ENCODE results near the gene KRTAP4-6. TPM values are rescaled to one million over a fixed set of nuclear protein-coding genes. Genes with fewer than 3 reads are reported as not detected.

KRTAP4-6 gene
- total and polyA plus RNA-seq, 4 donors, result not detected

- TF ChIP-seq REST (IDR thresholded peaks at IDR 0.05) (no peak), NR2F2 (IDR thresholded peaks at IDR 0.05) (no peak)
These were observed 44.3 kb downstream of the KRTAP4-6 start (continued) for GRCh38 chr17:41096055-41096454.

Small RNA genes lying within 50 kb of the gene (small RNA-seq; reads per million reads assigned to genes)
- not detected for gene KRTAP4-17P

Other genes starting within 250 kb of the KRTAP4-6 start
Only the 30 nearest of the 39 such genes appear.
- gene KRTAP3-3, start 146.4 kb downstream of the KRTAP4-6 start, total RNA-seq, result not detected
- not detected for gene KRTAP3-3, start 146.4 kb downstream of the KRTAP4-6 start, polyA plus RNA-seq
- not detected for gene KRTAP3-2, start 140.6 kb downstream of the KRTAP4-6 start, total RNA-seq
- not detected for gene KRTAP3-2, start 140.6 kb downstream of the KRTAP4-6 start, polyA plus RNA-seq
- gene KRTAP3-1, start 131.4 kb downstream of the KRTAP4-6 start, total RNA-seq, result not detected
- gene KRTAP3-1, start 131.4 kb downstream of the KRTAP4-6 start, polyA plus RNA-seq, result not detected
- gene KRTAP1-5, start 113.3 kb downstream of the KRTAP4-6 start, total RNA-seq, result not detected
- not detected for gene KRTAP1-5, start 113.3 kb downstream of the KRTAP4-6 start, polyA plus RNA-seq
- not detected for gene KRTAP1-4, start 110.3 kb downstream of the KRTAP4-6 start, total RNA-seq
- gene KRTAP1-4, start 110.3 kb downstream of the KRTAP4-6 start, polyA plus RNA-seq, result not detected
- gene KRTAP1-3, start 105.7 kb downstream of the KRTAP4-6 start, total RNA-seq, result not detected
- gene KRTAP1-3, start 105.7 kb downstream of the KRTAP4-6 start, polyA plus RNA-seq, result not detected
- gene KRTAP1-1, start 99.1 kb downstream of the KRTAP4-6 start, total RNA-seq, result not detected
- gene KRTAP1-1, start 99.1 kb downstream of the KRTAP4-6 start, polyA plus RNA-seq, result not detected
- not detected for gene KRTAP2-1, start 93.2 kb downstream of the KRTAP4-6 start, total RNA-seq
- not detected for gene KRTAP2-1, start 93.2 kb downstream of the KRTAP4-6 start, polyA plus RNA-seq
- not detected for gene KRTAP2-2, start 85.3 kb downstream of the KRTAP4-6 start, total RNA-seq
- gene KRTAP2-2, start 85.3 kb downstream of the KRTAP4-6 start, polyA plus RNA-seq, result not detected
- not detected for gene KRTAP2-3, start 80.4 kb downstream of the KRTAP4-6 start, total RNA-seq
- gene KRTAP2-3, start 80.4 kb downstream of the KRTAP4-6 start, polyA plus RNA-seq, result not detected
- gene KRTAP2-4, start 74.7 kb downstream of the KRTAP4-6 start, total RNA-seq, result not detected
- gene KRTAP2-4, start 74.7 kb downstream of the KRTAP4-6 start, polyA plus RNA-seq, result not detected
- gene KRTAP4-7, start 56.4 kb downstream of the KRTAP4-6 start, total RNA-seq, result not detected
- not detected for gene KRTAP4-7, start 56.4 kb downstream of the KRTAP4-6 start, polyA plus RNA-seq
- not detected for gene KRTAP4-8, start 42.4 kb downstream of the KRTAP4-6 start, total RNA-seq
- gene KRTAP4-8, start 42.4 kb downstream of the KRTAP4-6 start, polyA plus RNA-seq, result not detected
- gene KRTAP4-16, start 38.3 kb downstream of the KRTAP4-6 start, total RNA-seq, result not detected
- not detected for gene KRTAP4-16, start 38.3 kb downstream of the KRTAP4-6 start, polyA plus RNA-seq
- gene KRTAP4-9, start 35.2 kb downstream of the KRTAP4-6 start, total RNA-seq, result not detected
- gene KRTAP4-9, start 35.2 kb downstream of the KRTAP4-6 start, polyA plus RNA-seq, result not detected
- gene KRTAP4-11, start 22.2 kb downstream of the KRTAP4-6 start, total RNA-seq, result not detected
- gene KRTAP4-11, start 22.2 kb downstream of the KRTAP4-6 start, polyA plus RNA-seq, result not detected
- gene KRTAP4-12, start 16.4 kb downstream of the KRTAP4-6 start, total RNA-seq, result not detected
- not detected for gene KRTAP4-12, start 16.4 kb downstream of the KRTAP4-6 start, polyA plus RNA-seq
- gene KRTAP4-5, start 9.3 kb upstream of the KRTAP4-6 start, total RNA-seq, result not detected
- not detected for gene KRTAP4-5, start 9.3 kb upstream of the KRTAP4-6 start, polyA plus RNA-seq
- not detected for gene KRTAP4-4, start 20.2 kb upstream of the KRTAP4-6 start, total RNA-seq
- gene KRTAP4-4, start 20.2 kb upstream of the KRTAP4-6 start, polyA plus RNA-seq, result not detected
- gene KRTAP4-3, start 27.7 kb upstream of the KRTAP4-6 start, total RNA-seq, result not detected
- not detected for gene KRTAP4-3, start 27.7 kb upstream of the KRTAP4-6 start, polyA plus RNA-seq
- not detected for gene KRTAP4-2, start 37.7 kb upstream of the KRTAP4-6 start, total RNA-seq
- not detected for gene KRTAP4-2, start 37.7 kb upstream of the KRTAP4-6 start, polyA plus RNA-seq
- not detected for gene KRTAP4-1, start 44.4 kb upstream of the KRTAP4-6 start, total RNA-seq
- gene KRTAP4-1, start 44.4 kb upstream of the KRTAP4-6 start, polyA plus RNA-seq, result not detected
- not detected for gene KRTAP9-1, start 49.3 kb upstream of the KRTAP4-6 start, total RNA-seq
- gene KRTAP9-1, start 49.3 kb upstream of the KRTAP4-6 start, polyA plus RNA-seq, result not detected
- gene KRTAP9-2, start 86.1 kb upstream of the KRTAP4-6 start, total RNA-seq, result not detected
- not detected for gene KRTAP9-2, start 86.1 kb upstream of the KRTAP4-6 start, polyA plus RNA-seq
- not detected for gene KRTAP9-3, start 91.9 kb upstream of the KRTAP4-6 start, total RNA-seq
- gene KRTAP9-3, start 91.9 kb upstream of the KRTAP4-6 start, polyA plus RNA-seq, result not detected
- not detected for gene KRTAP9-8, start 97.5 kb upstream of the KRTAP4-6 start, total RNA-seq
- gene KRTAP9-8, start 97.5 kb upstream of the KRTAP4-6 start, polyA plus RNA-seq, result not detected
- not detected for gene KRTAP9-4, start 109.1 kb upstream of the KRTAP4-6 start, total RNA-seq
- gene KRTAP9-4, start 109.1 kb upstream of the KRTAP4-6 start, polyA plus RNA-seq, result not detected
- not detected for gene KRTAP9-9, start 114.8 kb upstream of the KRTAP4-6 start, total RNA-seq
- gene KRTAP9-9, start 114.8 kb upstream of the KRTAP4-6 start, polyA plus RNA-seq, result not detected
- gene KRTAP9-6, start 124.8 kb upstream of the KRTAP4-6 start, total RNA-seq, result not detected
- not detected for gene KRTAP9-6, start 124.8 kb upstream of the KRTAP4-6 start, polyA plus RNA-seq
- not detected for gene KRTAP9-7, start 135.2 kb upstream of the KRTAP4-6 start, total RNA-seq
- gene KRTAP9-7, start 135.2 kb upstream of the KRTAP4-6 start, polyA plus RNA-seq, result not detected

Data from liver (tissue), 6 donors.